ENCODE data around the gene TLE4.

Gene TLE4

GRCh38 chr9:79571309-79572031, at the start of gene TLE4:
Gene TLE4, plus strand, starts transcription at chr9:79571965. Its CDS starts 826 bp downstream, at chr9:79572791.
- DNase-seq (ENCODE audit: insufficient read length, low spot score) = peak; percentile 74
- no peak for TF ChIP-seq CTCF (IDR thresholded peaks at IDR 0.05; ENCODE audit: insufficient read depth, missing control alignments)
- FAIRE-seq = no peak

- DNase-seq (ENCODE audit: insufficient read length, low spot score) (no peak), FAIRE-seq (no peak)
- TF ChIP-seq CTCF (IDR thresholded peaks at IDR 0.05; ENCODE audit: insufficient read depth, missing control alignments) = no peak
Measured at GRCh38 chr9:79522793-79523192, 49.0 kb upstream of the TLE4 start.

GRCh38 chr9:79524266-79524665, 47.5 kb upstream of the TLE4 start:
- TF ChIP-seq CTCF (IDR thresholded peaks at IDR 0.05; ENCODE audit: insufficient read depth, missing control alignments) = no peak
- FAIRE-seq (no peak), DNase-seq (ENCODE audit: insufficient read length, low spot score) (no peak)

- TF ChIP-seq CTCF (IDR thresholded peaks at IDR 0.05; ENCODE audit: insufficient read depth, missing control alignments) = no peak
- DNase-seq (ENCODE audit: insufficient read length, low spot score) = no peak
- FAIRE-seq = no peak
Measured at GRCh38 chr9:79526149-79526672, 45.6 kb upstream of the TLE4 start.

- TF ChIP-seq CTCF (IDR thresholded peaks at IDR 0.05; ENCODE audit: insufficient read depth, missing control alignments) = no peak
- FAIRE-seq (no peak), DNase-seq (ENCODE audit: insufficient read length, low spot score) (no peak)
Measured at GRCh38 chr9:79535534-79535933, 36.2 kb upstream of the TLE4 start.

- DNase-seq (ENCODE audit: insufficient read length, low spot score) = no peak
- FAIRE-seq = no peak
- no peak for TF ChIP-seq CTCF (IDR thresholded peaks at IDR 0.05; ENCODE audit: insufficient read depth, missing control alignments)
Measured at GRCh38 chr9:79537838-79538237, 33.9 kb upstream of the TLE4 start.

Measured in D721Med (cell line).